ENCODE data around the gene PLCXD1. TPM values are rescaled to one million over a fixed set of nuclear protein-coding genes. Genes with fewer than 3 reads are reported as not detected.

The PLCXD1 gene
- total and polyA plus RNA-seq, 9 of the 15 experiments (the other 6 are each of a cell fraction or from before 2014, with no cell fraction given), result 6.0 to 60.2 (median 39.5) TPM

DNA sequence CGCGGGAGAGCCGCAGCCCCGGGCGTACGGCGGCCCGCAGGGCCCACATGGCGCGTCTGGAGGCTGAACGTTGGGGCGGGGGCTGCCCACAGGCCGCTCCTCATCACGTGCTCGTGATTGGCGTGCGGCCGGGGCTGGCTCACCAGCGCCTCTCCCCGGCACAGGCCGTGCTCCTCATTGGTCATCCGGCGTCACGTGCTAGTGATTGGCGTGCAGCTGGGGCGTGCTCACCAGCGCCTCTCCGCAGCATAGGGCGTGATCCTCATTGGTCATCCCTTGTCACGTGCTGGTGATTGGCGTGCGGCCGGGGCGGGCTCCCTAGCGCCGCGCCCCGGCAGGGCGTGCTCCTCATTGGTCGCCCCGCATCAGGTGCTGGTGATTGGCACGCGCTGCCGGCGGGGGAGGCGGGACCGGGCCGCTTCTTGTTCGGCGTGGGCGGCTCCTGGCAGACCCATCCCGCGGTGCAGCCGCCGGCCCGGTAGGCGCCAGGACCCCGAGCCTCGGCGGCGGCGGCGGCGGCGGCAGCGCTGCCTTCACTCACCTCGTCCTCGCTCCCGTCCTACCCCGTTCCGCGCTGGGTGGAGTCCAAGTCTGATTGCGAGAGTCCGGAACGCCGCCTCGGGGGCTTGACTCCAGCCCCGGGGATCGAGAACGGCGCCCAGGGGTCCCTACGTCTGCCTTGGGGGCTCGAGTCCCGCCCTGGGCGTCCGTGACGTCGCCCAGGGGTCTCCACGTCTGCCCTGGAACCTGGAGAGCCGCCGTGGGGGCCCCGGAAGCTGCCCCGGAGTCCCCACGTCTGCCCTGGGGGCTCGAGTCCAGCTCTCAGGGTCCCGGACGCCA lies 37.8 kb downstream of the PLCXD1 start, which contains the start of gene GTPBP6:
TSS of gene GTPBP6 (minus strand) at position 58 of the 840 bp plus-strand sequence. CDS start at position 49, 9 bp downstream.
- no peaks in the 10 kb centered on the region for H3K27me3 ChIP-seq (ENCODE audit: control insufficient read depth in 2 of 2, insufficient read depth in 2 of 2, low read length in 2 of 2)
- FAIRE-seq (no peak), ATAC-seq (peak; percentile 82), DNase-seq (ENCODE audit: extremely low read depth in 1 of 4, low spot score in 3 of 4) (peak; percentile 76 to 98 (median 86))
- H3K36me3 ChIP-seq (ENCODE audit: control insufficient read depth, insufficient read depth, low read length), result peaks cover 20% of the 10 kb centered on the region; the same call in 2 of the 3 replicates
- no peaks in the 10 kb centered on the region for H3K9me1 ChIP-seq (ENCODE audit: control insufficient read depth, insufficient read depth, low read length)
- under 1% methylated on average over 24 of the region's 97 CpGs for WGBS (ENCODE audit: insufficient coverage, low coverage, missing lambda C conversion rate)
- H3K4me1 ChIP-seq (replicated peaks in 1 of 2; ENCODE audit: control insufficient read depth in 2 of 2, insufficient read depth in 2 of 2, low read length in 2 of 2), result peaks cover 5 to 35% of the 10 kb centered on the region in 2 experiments; a peak in 4 of 5 replicates
- POLR2A ChIA-PET, result no interaction called here
- H3K4me3 ChIP-seq, result peak within 1 kb of the TSS; percentile 75
- peak within 1 kb of the TSS; percentile 94 for H3K27ac ChIP-seq (ENCODE audit: extremely low read depth, low read depth, low read length)
- H3K9me3 ChIP-seq (replicated peaks; ENCODE audit: control insufficient read depth, insufficient read depth, low read depth, low read length), result no peaks in the 10 kb centered on the region
- peaks cover 30% of the 10 kb centered on the region for H3K79me2 ChIP-seq (ENCODE audit: control insufficient read depth, insufficient read depth, low read length)
- H3K9ac ChIP-seq (ENCODE audit: insufficient read depth in 1 of 2, low read depth in 2 of 2, low read length in 2 of 2), result peak within 1 kb of the TSS; percentile 87 to 96
- TSS peak; percentile 70 for BruUV-seq (replicated peaks)
- peak within 1 kb of the TSS; percentile 76 for H3K4me2 ChIP-seq (ENCODE audit: insufficient read depth, low read length)
- CTCF ChIA-PET (ENCODE audit: low intra/inter-chr PET ratio), result no interaction called here
- intact Hi-C loops (cut with micrococcal nuclease), result loop anchor here (1.0 kb wide), 1 partner anchor 36 kb away; no protein-coding TSS in a partner anchor
- H2AFZ ChIP-seq (ENCODE audit: low read depth, low read length), result peak within 1 kb of the TSS; percentile 70
- in situ Hi-C loops (cut with MboI), result no loop called here
- H4K20me1 ChIP-seq (replicated peaks; ENCODE audit: control insufficient read depth, insufficient read depth, low read length), result no peaks in the 10 kb centered on the region
- TF ChIP-seq POLR2B (IDR thresholded peaks at IDR 0.05; ENCODE audit: low read depth, partially characterized antibody) (no peak), RB1 (IDR thresholded peaks at IDR 0.05; ENCODE audit: low read depth) (peak; percentile 56), GABPA (tag; conservative IDR thresholded peaks at IDR 0.05; ENCODE audit: low read depth) (no peak), ZNF274 (IDR thresholded peaks at IDR 0.05; ENCODE audit: borderline replicate concordance, low read depth, low read length) (no peak), NRF1 (conservative IDR thresholded peaks at IDR 0.05 in 1 of 2, IDR thresholded peaks at IDR 0.05 in 1 of 2) (peak; percentile 76 to 83), L3MBTL2 (IDR thresholded peaks at IDR 0.05) (no peak; the same call in 1 of the 2 replicates), ZNF174 (CRISPR knock-in tag; IDR thresholded peaks at IDR 0.05) (no peak), ZNF551 (CRISPR knock-in tag; IDR thresholded peaks at IDR 0.05) (no peak), ZNF239 (CRISPR knock-in tag; IDR thresholded peaks at IDR 0.05) (no peak), SP1 (CRISPR knock-in tag; IDR thresholded peaks at IDR 0.05) (peak; percentile 83), SIN3B (IDR thresholded peaks at IDR 0.05; ENCODE audit: low read depth) (no peak), FUS (optimal IDR thresholded peaks at IDR 0.05; ENCODE audit: low read depth, low read length) (no peak), C11orf30 (IDR thresholded peaks at IDR 0.05; ENCODE audit: low read depth) (no peak), RAD21 (CRISPR knock-in tag; conservative IDR thresholded peaks at IDR 0.05 in 1 of 2, IDR thresholded peaks at IDR 0.05 in 1 of 2) (no peak)
- TF ChIP-seq, protein P1, sequence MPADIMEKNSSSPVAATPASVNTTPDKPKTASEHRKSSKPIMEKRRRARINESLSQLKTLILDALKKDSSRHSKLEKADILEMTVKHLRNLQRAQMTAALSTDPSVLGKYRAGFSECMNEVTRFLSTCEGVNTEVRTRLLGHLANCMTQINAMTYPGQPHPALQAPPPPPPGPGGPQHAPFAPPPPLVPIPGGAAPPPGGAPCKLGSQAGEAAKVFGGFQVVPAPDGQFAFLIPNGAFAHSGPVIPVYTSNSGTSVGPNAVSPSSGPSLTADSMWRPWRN (IDR thresholded peaks at IDR 0.05; ENCODE audit: low read depth), result peak; percentile 87
- TF ChIP-seq, protein P2, sequence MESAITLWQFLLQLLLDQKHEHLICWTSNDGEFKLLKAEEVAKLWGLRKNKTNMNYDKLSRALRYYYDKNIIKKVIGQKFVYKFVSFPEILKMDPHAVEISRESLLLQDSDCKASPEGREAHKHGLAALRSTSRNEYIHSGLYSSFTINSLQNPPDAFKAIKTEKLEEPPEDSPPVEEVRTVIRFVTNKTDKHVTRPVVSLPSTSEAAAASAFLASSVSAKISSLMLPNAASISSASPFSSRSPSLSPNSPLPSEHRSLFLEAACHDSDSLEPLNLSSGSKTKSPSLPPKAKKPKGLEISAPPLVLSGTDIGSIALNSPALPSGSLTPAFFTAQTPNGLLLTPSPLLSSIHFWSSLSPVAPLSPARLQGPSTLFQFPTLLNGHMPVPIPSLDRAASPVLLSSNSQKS (CRISPR knock-in tag; IDR thresholded peaks at IDR 0.05), result no peak
- TF ChIP-seq, protein P3, sequence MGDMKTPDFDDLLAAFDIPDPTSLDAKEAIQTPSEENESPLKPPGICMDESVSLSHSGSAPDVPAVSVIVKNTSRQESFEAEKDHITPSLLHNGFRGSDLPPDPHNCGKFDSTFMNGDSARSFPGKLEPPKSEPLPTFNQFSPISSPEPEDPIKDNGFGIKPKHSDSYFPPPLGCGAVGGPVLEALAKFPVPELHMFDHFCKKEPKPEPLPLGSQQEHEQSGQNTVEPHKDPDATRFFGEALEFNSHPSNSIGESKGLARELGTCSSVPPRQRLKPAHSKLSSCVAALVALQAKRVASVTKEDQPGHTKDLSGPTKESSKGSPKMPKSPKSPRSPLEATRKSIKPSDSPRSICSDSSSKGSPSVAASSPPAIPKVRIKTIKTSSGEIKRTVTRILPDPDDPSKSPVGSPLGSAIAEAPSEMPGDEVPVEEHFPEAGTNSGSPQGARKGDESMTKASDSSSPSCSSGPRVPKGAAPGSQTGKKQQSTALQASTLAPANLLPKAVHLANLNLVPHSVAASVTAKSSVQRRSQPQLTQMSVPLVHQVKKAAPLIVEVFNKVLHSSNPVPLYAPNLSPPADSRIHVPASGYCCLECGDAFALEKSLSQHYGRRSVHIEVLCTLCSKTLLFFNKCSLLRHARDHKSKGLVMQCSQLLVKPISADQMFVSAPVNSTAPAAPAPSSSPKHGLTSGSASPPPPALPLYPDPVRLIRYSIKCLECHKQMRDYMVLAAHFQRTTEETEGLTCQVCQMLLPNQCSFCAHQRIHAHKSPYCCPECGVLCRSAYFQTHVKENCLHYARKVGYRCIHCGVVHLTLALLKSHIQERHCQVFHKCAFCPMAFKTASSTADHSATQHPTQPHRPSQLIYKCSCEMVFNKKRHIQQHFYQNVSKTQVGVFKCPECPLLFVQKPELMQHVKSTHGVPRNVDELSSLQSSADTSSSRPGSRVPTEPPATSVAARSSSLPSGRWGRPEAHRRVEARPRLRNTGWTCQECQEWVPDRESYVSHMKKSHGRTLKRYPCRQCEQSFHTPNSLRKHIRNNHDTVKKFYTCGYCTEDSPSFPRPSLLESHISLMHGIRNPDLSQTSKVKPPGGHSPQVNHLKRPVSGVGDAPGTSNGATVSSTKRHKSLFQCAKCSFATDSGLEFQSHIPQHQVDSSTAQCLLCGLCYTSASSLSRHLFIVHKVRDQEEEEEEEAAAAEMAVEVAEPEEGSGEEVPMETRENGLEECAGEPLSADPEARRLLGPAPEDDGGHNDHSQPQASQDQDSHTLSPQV (IDR thresholded peaks at IDR 0.05), result no peak
